ENCODE results near the gene CDC25A.
A peak's percentile ranks its signal among the peaks of the same experiment; 100 is the strongest.
"Not testable (repeated sequence)": the region's sequence is repeated elsewhere in the genome, so short reads cannot be mapped to it uniquely, and the experiment has no call there.

The CDC25A gene

DNA sequence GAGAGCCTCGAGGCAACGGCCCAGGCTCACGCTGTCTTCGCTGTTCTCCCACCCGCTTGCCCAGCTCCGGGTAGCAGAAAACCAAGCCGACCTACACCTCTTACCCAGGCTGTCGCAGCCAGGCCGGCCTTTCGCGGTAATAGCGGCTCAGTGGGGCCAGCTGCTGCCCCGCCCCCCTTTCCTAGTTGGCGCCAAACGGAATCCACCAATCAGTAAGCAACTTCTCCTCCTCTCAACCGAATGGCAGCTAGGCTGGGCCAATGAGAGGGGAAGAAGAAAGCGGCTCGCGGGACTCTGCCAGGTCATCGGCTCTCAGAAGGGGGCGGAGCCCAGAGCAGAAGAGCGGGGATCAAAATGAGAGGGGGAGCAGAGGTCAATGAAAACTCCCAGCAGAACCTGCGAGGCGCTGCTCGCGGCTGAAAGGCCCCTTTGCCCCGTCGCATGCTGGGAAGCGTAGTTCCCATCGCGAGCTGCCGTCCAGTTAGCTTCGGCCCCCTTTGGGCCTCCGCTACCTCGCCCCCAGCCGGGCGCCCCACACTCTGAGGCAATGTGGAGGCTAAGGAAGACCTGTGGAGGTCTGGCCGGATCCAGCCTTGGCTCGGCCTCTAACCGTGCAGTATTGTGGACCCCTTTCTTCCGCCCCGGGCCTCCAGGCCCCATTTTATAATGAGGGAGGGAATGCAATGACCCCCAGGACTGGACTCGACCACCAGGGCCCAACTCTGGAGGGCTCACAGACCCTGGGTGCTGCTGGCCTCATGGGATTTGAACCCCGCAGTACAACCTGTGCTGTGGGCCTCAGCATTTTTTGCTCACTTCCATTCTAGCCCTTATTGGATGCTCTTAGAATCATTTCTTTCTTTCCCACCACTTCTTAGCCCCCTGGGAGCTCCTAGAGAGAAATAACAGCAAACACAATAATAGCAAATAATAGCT is at the start of gene CDC25A:
Gene CDC25A, minus strand, starts transcription at position 152 of the 936 bp plus-strand sequence. CDS start 470 bp downstream, outside the sequence.
- peak; percentile 89 for DNase-seq (ENCODE audit: low read depth)

- DNase-seq (ENCODE audit: low read depth): no peak
Measured at GRCh38 chr3:48236531-48236930, 48.3 kb upstream of the CDC25A start.

DNA sequence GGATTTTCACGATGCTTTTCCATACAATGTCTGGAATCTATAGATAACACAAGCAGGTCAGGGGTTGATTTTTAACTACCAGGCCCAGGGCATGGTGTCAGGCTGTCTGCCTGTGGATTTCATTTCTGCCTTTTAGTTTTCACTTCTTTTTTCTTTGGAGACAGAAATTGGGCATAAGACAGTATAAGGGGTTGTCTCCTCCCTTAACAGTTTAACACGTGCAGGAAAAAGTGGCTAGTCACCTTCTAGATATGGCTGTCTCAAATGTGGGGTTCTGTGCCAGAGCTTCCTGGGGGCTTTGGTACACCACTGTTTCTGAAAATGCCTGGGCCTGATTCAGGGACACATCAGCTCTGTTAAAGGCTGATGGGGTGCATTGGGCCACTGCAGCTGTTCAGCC is 45.3 kb upstream of the CDC25A start:
- DNase-seq (ENCODE audit: low read depth): no peak

- DNase-seq (ENCODE audit: low read depth): peak; percentile 42
Measured at GRCh38 chr3:48232734-48233133, 44.5 kb upstream of the CDC25A start.

GRCh38 chr3:48232232-48232631 is 44.0 kb upstream of the CDC25A start:
- DNase-seq (ENCODE audit: low read depth): no peak

DNA sequence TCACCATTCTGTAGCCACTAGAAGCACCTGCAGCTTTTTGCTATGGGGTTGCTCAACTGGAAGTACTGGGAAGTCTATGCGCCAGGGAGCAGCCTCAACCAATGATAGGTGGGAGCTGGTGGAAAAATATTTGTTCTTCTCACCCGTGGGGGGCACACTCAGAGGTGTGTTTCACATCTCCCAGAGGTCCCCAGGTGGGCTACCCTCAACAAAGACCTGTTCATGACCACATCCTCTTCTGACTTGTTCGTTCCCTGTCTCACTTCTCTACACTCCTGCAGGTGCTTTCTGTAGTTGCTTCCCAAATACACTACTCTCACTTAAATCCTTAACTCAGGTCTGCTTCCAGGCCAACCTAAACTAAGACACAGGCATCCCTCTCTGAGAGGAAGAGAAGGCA is 38.7 kb upstream of the CDC25A start:
- DNase-seq (ENCODE audit: low read depth): no peak

DNA sequence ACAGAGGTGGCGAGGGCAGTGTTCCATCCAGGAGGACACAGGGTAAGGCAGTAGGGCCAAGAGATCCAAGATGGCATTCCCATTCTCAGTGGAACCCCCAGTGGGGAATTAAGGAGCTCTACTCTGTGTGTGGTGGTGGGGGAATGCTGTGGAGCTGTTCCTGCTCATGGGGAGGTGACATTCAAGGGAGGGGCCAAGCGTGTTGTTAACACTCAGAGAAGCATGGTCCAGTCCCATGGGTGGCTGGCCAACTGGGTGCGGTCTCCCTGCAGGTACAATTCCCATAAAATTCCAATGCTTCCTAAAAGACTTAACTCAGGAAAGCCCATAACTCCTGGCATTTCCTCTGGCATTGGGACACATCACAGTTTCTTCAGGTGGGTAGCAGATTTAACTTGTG is 37.4 kb upstream of the CDC25A start:
- DNase-seq (ENCODE audit: low read depth): no peak

DNA sequence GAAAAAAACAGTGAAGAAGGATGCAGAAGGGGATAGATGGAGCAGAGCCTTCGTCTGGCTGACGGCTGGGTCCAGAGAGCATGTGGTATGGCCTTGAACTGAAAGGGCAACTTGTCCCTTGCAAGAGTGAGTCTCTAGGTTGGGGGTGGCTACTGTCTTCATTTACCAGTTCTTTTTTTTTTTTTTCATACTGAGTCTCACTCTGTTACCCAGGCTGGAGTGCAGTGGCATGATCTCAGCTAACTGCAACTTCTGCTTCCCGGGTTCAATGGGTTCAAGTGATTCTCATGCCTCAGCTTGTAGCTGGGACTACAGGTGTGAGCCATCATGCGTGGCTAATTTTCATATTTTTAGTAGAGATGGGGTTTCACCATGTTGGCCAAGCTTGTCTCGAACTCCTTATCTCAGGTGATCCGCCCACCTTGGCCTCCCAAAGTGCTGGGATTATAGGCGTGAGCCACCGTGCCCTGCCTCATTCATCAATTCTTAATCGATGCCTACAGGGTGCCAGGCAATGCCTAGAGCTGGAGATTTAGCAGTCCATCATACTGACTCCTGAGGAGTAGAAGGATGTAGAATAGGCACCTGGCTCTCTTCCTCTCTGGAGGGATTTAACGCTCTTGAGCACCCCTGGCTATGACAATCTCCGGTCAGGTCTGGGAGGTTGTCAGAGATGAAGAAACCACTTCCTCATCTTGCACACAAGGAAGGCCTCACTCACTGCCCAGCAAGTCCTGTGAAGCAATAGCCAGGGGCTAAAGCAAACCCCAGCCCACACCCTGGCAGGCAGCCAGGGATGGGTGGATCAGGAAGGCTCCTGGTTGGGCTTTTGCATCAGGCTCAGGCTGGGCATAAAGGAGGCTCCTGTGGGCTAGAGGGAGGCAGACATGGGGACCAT is 34.6 kb upstream of the CDC25A start, which contains the start of gene CAMP:
Gene CAMP, plus strand, starts transcription at position 880 of the 898 bp plus-strand sequence. Its CDS starts 17 bp downstream, at position 897.
- DNase-seq (ENCODE audit: low read depth): no peak

- no peak for DNase-seq (ENCODE audit: low read depth)
Measured at GRCh38 chr3:48220746-48221145, 32.5 kb upstream of the CDC25A start.

GRCh38 chr3:48219543-48219942 is 31.3 kb upstream of the CDC25A start:
- no peak for DNase-seq (ENCODE audit: low read depth)

DNA sequence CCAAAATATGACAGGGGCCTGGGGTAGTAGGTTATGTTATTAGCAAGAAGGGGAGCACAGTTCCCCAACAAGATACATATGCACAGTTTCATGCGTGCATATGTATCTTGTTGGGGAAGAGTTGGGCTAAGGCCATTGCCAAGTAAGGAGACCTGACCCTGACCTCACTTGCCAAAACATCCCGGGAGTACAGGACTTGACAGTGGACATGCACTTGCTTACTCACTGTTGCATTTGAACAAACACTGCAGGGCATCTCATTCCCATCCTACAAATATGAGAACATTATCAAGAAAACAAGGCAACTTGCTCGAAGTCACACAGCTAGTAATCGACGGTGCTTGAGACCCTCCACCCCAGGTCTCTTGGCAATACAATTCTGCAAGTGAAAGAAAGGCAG is 30.3 kb upstream of the CDC25A start:
- DNase-seq (ENCODE audit: low read depth): no peak

GRCh38 chr3:48217449-48217848 is 29.2 kb upstream of the CDC25A start:
- no peak for DNase-seq (ENCODE audit: low read depth)

- no peak for DNase-seq (ENCODE audit: low read depth)
Measured at GRCh38 chr3:48215876-48216275, 27.7 kb upstream of the CDC25A start.

GRCh38 chr3:48215466-48215865 is 27.2 kb upstream of the CDC25A start:
- DNase-seq (ENCODE audit: low read depth): no peak

GRCh38 chr3:48215019-48215418 is 26.8 kb upstream of the CDC25A start:
- DNase-seq (ENCODE audit: low read depth): no peak

GRCh38 chr3:48214225-48214624 is 26.0 kb upstream of the CDC25A start:
- no peak for DNase-seq (ENCODE audit: low read depth)

DNA sequence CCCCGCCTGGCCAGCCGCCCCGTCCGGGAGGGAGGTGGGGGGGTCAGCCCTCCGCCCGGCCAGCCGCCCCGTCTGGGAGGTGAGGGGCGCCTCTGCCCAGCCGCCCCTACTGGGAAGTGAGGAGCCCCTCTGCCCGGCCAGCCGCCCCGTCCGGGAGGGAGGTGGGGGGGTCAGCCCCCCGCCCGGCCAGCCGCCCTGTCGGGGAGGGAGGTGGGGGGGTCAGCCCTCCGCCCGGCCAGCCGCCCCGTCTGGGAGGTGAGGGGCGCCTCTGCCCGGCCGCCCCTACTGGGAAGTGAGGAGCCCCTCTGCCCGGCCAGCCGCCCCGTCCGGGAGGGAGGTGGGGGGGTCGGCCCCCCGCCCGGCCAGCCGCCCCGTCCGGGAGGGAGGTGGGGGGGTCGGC is 23.6 kb upstream of the CDC25A start:
- not testable (repeated sequence) for DNase-seq (ENCODE audit: low read depth)

- DNase-seq (ENCODE audit: low read depth): not testable (repeated sequence)
Measured at GRCh38 chr3:48210534-48210933, 22.3 kb upstream of the CDC25A start.

DNA sequence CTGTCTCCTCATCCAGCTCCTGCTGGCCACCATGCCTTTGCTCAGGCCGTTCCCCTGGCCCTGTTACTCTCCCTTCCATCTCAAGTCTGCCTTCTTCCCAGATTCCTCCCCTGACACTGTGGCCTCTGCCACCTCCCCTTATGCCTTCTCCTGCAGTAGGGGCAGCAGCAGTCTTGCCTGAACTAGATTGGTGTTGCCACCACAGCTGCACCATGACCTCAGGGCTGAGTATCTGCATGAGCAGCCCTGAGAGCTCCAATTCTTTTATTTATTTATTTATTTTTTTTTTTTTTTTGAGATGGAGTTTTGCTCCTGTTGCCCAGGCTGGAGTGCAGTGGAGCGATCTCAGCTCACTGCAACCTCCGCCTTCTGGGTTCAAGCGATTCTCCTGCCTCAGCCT is 21.2 kb upstream of the CDC25A start:
- DNase-seq (ENCODE audit: low read depth): no peak

DNA sequence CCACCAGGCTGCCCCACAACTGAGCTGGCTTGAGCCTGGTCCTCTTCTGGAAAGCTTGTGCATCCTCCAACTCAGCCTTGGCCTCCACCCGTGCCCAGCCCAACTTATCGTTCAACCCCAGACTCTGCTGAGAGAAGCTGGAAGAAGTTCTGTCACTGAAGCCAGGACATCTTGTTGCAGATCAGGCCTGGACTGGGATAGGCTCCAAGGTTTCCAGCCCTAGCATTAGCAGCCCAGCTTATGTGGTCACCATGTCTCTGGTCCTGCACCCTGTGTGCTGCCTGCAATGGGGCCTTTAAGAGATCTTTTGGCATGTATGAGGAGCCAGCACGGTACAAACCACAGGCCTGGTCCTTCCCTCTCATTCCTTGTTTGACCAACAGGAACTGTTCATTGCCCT is 19.9 kb upstream of the CDC25A start:
- no peak for DNase-seq (ENCODE audit: low read depth)

DNA sequence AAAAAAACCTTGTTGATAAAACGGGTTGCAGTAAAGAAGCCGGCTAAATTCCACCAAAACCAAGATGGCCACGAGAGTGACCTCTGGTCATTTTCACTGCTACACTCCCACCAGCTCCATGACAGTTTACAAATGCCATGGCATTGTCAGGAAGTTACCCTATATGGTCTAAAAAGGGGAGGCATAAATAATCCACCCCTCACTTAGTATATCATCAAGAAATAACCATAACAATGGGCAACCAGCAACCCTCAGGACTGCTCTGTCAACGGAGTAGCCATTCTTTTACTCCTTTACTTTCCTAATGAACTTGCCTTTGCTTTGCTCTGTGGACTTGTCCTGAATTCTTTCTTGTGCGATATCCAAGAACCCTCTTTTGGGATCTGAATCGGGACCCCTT is 14.4 kb upstream of the CDC25A start:
- DNase-seq (ENCODE audit: low read depth): no peak

DNA sequence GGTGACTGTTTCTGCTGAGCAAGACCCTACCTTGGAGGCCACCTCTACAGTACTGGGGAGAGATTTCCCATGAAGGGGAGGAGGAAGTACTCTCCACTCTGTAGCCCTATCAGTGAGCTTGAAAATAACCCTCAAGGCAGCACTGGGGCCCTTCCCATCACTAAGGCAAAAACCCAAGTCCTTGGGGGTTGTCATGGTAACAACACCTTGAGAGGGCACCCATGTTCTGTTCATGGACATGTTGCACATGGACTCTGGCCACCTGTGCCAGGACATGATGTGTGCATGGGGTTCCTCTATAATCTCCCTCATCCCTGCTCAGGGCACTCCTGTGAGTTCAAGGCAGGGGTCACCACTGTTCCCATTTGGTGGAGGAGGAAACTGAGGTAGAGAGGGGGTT is 10.9 kb upstream of the CDC25A start:
- no peak for DNase-seq (ENCODE audit: low read depth)

DNA sequence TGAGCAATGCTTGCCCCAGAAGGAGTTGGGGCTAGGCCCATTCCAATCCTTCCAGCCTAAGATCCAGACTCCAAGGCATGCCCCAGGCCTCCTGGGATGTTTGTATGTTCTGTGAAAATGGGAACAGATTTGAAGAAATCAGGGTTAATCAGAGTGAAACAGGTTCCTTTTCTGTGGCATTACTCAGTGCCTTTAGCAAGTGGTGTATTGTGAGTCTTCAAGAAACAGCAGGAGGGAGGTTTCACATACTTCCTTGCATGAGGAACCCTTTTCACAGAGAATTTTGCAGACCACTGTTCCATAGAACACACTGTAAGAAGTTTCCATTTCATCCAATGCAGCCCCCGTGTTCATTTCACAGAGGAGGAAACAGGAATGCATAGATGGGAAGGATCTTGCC is 8.4 kb upstream of the CDC25A start:
- no peak for DNase-seq (ENCODE audit: low read depth)

Measured in stimulated activated CD8-positive, alpha-beta memory T cell treated with anti-CD3 and anti-CD28 coated beads, Interleukin-4, amount 100 ng/mL, for 24 hours (primary cell).